Prostate gland (tissue), 2 donors: ENCODE results near the gene MBOAT2.

Experiments
- POLR2A ChIP-seq: fragments of 450-650 bp; IDR thresholded peaks from one replicate; pipeline ENCODE4 v1.6.1; 2016; ENCODE audit warnings: antibody characterized with exemption, mild to moderate bottlenecking
- POLR2AphosphoS5 ChIP-seq: sonication (generic); formaldehyde crosslinking; IDR thresholded peaks from one replicate; pipeline ENCODE4 v1.6.1; 2017; ENCODE audit warnings: antibody characterized with exemption
- TF ChIP-seq, protein P1 (sequence below), 4 experiments: fragments of 200-600 bp in 2 of 4; fragments of 450-650 bp in 2 of 4; sonication (generic) in 2 of 4; IDR thresholded peaks; 1 replicate in 3 of 4; 2 replicates in 1 of 4; pipeline ENCODE4 v1.5.1; 2016 to 2019; ENCODE audit warnings: antibody characterized with exemption in 4 of 4, mild to moderate bottlenecking in 2 of 4, moderate library complexity in 2 of 4

DNA sequence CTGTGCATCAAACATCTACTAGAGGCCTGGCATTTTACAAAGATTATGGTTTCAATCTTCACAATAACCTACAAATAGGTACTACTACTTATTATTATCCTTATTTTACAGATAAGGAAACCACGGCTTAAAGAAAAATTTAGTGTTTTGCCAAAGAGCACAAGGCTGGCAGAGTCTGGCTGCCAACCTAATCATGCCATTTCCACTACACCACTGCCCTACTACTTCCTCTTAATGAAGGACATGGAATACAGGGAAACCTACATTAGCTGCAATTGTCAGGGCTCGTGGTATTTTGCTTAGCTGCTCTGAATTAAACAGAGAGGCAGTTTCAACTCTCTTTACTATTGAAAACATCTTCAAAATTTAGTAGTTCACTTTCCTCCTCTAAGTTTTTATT, 5.9 kb downstream of the MBOAT2 start:
- TF ChIP-seq, protein P1, sequence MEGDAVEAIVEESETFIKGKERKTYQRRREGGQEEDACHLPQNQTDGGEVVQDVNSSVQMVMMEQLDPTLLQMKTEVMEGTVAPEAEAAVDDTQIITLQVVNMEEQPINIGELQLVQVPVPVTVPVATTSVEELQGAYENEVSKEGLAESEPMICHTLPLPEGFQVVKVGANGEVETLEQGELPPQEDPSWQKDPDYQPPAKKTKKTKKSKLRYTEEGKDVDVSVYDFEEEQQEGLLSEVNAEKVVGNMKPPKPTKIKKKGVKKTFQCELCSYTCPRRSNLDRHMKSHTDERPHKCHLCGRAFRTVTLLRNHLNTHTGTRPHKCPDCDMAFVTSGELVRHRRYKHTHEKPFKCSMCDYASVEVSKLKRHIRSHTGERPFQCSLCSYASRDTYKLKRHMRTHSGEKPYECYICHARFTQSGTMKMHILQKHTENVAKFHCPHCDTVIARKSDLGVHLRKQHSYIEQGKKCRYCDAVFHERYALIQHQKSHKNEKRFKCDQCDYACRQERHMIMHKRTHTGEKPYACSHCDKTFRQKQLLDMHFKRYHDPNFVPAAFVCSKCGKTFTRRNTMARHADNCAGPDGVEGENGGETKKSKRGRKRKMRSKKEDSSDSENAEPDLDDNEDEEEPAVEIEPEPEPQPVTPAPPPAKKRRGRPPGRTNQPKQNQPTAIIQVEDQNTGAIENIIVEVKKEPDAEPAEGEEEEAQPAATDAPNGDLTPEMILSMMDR (IDR thresholded peaks at IDR 0.05), result no peak
- no peak for TF ChIP-seq POLR2A
- no peak for TF ChIP-seq POLR2AphosphoS5
